Daoy (cell line): ENCODE results near the gene WDR77. TPM values are rescaled to one million over a fixed set of nuclear protein-coding genes. Genes with fewer than 3 reads are reported as not detected.

Experiments used
- DNase-seq: peaks from one replicate; pipeline ENCODE4 v3.0.0-alpha.2; 2015; ENCODE audit warnings: low read depth
- total RNA-seq: library from RNA; depleted of rRNA; stranded (reverse); fragments of >200 nt; shearing (Covaris generic); gene quantifications from 2 replicates; pipeline ENCODE4 v1.2.3, GENCODE V29; 2014; rRNA removed

The WDR77 gene
- 145 and 169 TPM in 2 replicates for total RNA-seq

DNA sequence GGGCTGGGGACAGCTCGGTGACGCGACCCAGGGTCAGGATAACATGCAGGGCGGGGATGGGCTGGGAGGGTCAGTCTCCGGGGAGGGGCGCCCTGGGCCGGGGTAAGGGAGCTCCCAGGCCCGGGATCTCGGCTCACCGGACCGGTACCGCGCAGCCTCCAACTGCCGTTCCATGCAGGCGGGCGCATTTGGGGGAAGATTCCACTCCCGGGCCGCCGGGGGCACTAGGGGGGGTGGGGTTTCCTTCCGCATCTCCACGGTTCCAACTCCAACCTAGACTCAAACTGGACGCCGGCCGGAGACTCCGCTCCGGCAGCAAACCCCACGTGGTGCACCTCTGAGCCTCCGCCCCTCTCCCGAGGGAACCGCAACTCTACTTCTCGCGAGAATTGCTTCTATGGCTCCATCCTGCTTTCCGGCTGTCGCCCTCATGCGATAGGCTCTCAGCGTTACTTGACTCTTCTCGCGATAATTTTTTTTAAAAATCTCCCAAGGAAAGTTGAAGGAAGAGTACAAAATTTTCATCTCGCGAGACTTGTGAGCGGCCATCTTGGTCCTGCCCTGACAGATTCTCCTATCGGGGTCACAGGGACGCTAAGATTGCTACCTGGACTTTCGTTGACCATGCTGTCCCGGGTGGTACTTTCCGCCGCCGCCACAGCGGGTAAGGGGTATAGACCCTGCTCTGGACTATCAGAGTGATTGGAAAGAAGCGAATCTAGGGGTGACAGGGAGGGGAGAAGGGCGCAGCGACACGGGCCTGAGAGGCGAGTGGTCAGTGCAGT, at the start of gene WDR77, which contains the start of gene ATP5PB:
TSS of gene WDR77 (minus strand) at position 339 of the 785 bp plus-strand sequence. CDS start at position 252, 87 bp downstream.
TSS of gene ATP5PB (plus strand) at position 547 of the 785 bp plus-strand sequence. CDS start at position 625, 78 bp downstream.
- peak; percentile 99 for DNase-seq

DNA sequence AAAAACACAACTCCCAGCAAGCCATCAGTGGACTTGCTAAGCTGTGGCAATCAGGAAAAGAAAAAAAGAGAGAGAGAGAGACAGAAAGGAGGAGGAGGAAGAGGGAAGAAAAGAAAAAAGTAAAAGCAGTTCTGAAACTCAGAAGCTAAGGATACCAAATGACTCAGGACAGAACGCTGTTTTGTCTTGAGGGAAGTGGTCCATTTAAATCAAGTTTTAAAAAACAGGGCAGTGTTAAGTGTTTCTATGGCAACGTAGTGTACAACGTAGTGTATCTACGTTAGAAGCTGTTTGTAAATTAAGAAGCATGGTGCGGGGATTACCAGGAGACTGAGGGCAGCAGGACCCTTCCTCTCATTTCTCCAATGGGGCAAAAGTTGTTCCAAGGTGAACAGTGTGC, 48.5 kb upstream of the WDR77 start:
- DNase-seq: no peak

- DNase-seq: no peak
Observed at GRCh38 chr1:111496398-111496797, 47.3 kb upstream of the WDR77 start.

DNA sequence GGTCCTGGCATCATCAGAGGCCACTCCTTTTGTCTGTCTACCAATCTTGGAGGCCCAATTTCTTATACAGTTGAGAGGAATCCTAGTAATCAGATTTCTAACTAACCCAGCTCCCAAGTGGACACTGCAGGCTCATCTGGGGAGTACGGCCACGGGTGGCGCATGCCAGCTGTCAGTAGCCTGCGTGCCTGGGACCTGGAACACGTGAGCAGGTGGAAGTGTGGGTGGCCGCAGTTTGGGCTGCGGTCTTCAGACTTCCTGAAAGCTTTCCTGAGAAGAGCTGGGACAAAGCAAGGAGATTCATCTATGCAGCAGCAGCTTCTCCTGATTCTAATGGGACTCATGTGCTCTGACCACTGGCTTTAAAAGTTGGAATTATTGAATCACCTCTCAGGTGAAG, 42.0 kb upstream of the WDR77 start:
- DNase-seq: no peak

DNA sequence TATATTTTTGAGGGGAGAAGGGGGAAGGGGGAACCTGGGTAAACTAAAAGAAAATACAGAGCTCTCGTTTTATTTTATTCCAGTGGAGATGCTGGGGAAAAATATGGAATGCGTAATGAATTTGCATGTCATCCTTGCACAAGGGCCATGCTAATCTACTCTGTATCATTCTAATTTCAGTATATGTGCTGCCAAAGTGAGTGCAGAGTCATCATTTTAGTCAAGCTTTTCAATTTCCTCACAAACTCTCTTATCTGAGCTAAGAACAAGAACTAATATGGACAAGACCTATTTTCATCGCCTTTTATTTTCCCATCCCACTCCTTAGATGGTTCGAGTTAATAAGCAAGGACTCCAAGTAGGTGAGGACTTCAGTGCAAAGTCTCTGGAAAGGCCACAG, 41.2 kb upstream of the WDR77 start:
- DNase-seq: no peak

DNA sequence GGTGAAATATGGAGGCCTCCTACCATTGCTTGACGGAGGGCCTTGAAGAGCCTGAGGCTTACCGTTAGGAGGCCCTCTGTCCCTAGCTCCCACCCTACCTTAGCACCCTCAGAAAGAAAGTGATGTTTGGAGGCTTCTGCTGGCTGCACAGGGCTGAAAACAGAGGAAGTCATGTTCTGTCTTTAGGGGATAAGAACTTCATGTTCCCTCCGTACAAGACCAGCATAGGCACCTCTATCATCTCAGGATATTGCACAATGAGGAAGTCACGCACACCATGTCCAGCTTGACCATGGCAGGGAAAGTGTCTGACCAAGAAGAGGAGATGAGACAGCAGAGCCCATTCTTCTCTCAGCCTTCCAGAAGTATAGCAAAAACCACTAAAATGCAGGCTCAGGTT, 40.5 kb upstream of the WDR77 start:
- DNase-seq: no peak

DNA sequence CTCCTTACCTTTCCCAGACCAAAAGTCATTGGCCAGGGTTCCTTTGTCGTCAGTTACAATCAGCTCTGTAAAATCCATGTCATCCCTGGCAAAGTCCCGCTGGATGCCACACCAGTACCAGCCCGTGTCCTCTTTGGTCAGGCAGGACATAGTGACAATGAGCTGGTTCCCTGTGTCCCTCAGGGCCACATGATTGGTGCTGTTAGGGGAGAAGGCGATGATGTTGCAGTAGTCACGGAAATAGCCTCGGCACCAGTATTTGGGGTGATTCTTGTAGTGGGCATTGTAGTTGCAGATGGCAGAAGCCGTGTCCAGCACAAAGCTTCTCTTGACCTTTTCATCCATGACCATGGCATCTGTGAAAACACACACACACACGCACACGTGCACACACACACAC, 39.6 kb upstream of the WDR77 start:
- no peak for DNase-seq

GRCh38 chr1:111487133-111487532, 38.1 kb upstream of the WDR77 start:
- DNase-seq: no peak

DNA sequence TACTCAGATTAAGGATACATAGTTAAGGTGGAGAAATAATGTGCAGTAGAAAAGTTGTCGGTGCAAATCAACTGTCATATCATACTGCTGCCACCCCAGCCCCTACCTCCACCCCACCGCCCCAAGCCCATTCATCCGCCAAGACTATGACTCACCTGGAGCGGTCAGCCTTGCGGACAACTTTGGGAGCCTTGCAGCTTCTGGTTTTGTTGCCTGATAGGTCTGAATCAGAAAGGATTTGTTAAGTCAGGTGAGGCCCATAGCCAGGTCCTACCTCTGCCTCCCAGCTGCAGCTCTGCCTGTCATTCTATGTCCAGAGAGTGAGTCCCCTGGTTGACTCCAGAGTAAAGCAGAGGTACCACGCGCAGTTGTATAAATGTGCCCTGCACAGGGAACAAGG, 37.4 kb upstream of the WDR77 start:
- DNase-seq: peak; percentile 32

GRCh38 chr1:111484391-111485026, 35.5 kb upstream of the WDR77 start:
- DNase-seq: no peak

DNA sequence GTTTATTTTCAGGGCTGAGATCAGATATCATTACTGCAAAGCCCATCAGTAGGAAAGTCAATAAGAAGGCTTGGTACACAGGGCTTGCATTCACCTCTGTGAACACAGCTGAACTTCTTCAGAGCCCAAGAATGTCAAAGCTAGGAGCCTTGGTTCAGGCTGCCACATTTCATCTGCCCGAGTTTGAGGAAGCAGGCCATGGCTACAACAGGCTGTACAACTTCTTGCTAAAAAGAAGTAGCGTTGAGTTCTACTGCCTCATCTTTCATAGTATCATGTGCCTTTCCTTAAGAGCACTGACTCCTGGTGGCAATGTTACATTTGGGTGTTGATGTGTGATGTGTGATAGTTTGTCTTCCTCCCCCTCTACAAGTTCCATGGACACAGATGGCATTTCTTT, 34.8 kb upstream of the WDR77 start:
- no peak for DNase-seq

DNA sequence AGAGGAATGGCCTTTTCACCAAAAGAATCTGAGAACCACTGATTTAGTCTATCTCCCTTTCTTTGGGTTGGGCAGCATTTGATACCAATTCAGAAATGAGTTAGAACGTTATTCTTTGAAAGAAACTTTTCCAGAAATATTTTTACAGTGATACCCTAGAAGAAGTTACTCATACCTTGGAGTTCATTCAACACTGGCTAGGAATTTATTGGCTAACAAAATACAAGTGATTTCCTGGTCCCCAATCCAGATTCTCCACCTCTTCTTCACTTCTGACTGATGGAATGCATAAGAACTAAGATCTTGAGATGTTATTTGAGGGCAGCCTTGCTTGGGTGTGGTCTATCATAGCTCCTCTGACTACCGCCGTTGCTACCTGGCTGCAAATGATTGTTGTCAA, 34.1 kb upstream of the WDR77 start:
- DNase-seq: no peak

DNA sequence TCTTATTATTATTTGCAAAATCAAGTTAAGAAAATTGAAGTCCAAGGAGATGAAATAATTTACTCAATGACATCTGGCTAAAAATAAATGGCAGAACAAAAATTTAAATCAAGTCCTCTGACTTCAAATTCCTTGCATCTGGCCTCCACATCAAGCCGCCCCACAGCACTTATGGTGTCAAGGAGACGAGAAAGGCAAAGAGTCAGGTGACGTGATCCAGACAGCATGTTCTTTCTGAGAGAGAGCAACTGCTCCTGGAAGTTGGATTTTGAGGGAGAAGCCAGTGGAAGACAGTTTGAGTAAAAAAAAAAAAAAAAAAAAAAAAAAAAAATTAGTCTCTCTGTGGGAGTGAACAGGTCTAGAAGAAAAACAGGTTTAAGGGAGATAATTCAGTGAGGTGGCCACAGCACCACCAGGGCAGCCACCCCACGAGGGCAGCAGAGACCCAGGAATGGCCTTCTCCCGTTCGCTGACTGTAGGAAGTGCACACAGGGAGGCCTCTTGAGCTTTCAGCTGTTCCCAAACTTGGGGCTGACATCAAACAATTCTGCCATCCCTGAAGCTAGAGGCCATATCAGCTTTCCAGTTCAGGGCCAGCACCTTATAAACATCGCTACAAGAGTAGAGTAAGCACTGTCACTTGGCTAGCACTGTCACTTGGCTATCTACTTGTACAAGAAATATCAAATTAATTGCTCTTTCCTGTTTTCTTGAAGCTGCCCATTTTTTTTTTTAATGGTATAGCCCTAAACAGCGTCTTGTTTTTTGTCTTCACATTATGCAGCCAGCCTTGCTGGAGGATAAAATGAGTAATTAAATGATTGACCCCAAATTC, 32.5 kb upstream of the WDR77 start:
- peak; percentile 81 for DNase-seq

GRCh38 chr1:111480674-111481073, 31.6 kb upstream of the WDR77 start:
- no peak for DNase-seq

GRCh38 chr1:111476761-111477309, 27.8 kb upstream of the WDR77 start:
- no peak for DNase-seq

DNA sequence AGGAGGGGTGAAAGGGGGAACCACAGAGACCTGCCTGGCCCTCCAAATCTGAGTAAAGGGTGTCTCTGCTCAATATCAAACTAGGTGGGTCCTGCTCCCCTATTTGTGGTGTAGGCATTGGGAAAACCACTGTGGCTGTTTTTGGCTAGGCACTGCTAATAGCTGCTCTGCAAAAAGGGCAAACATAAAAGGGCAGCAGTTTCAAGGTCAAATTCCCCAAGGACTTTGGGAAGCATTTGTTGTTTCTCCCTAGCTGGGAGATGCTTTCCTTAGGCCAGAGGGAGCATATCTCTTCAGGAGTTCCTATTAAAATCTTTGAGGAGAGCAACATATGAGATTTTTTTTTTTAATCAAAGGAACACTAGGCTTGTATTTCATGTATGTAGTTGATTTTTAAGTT, 27.2 kb upstream of the WDR77 start:
- DNase-seq: no peak

- no peak for DNase-seq
Observed at GRCh38 chr1:111475701-111476100, 26.6 kb upstream of the WDR77 start.

DNA sequence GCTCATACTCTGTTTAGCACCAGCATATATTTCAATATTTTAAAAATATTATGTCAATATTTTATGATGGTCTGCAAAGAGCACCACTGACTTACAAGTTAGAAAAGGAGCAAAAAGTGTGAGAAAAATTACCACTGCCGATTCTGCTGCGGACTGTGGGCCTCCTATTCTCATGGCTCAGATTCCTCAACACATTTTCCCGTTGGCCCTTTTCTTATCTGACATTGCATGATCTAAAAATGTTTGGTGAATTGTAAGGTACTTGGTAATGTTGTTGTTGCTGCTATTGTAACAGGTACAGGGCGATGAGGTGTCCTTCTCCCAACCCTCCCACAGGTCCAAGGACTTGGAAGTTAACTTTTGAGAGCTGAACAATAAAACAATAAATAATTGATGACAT, 25.5 kb upstream of the WDR77 start:
- no peak for DNase-seq

DNA sequence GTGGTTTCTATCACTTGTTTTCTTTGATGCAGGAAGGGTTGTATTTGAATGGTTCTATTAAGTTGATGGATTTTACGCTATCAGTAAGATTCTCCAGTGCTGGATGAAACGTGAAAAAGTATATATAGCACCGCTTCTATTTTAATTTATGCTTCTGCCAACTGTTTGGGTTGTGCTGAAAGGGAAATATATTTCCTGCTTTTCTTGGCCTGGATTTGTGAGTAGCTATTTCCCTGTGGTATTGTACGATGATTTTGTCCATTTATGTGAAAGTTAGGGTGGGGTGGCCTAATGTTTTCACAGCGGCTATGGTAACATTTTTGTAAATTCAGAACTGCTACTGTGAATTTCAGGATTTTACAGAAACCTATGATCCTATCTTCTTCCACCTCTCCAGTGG, 25.1 kb upstream of the WDR77 start:
- DNase-seq: no peak

GRCh38 chr1:111471538-111471937, 22.5 kb upstream of the WDR77 start:
- DNase-seq: no peak

DNA sequence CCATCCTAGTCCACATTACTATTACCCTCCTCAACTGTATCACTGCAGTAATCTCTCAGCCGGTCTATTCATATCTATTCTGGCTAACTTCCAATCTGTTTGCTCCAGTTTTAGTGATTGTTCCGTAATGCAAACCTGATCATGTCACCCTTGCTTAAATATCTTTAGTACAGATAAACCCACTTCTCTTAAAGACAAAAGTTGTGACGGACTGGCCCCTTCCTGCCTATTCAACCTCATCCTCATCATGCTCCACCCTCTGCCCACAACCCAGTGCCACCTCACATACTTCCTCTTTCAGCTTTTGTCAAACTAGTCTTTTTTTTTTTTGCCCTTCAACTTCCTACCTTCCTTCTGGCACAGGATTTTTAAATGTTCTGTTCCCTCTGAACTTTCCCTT, 22.0 kb upstream of the WDR77 start:
- DNase-seq: no peak

- no peak for DNase-seq
Observed at GRCh38 chr1:111470596-111470995, 21.5 kb upstream of the WDR77 start.
